Lower leg skin (tissue), 3 donors: Measurements from ENCODE around the gene COMP.

Experiments used
- CTCF ChIP-seq, 3 donors: fragments of 450-650 bp; IDR thresholded peaks; one replicate each; pipeline ENCODE4 v1.5.1; 2016; ENCODE audit warnings: antibody characterized with exemption in 3 of 3, mild to moderate bottlenecking in 3 of 3, moderate library complexity in 2 of 3
- POLR2A ChIP-seq, 2 donors: fragments of 450-650 bp; IDR thresholded peaks; one replicate each; pipeline ENCODE4 v1.6.1; 2016 to 2017; ENCODE audit warnings: antibody characterized with exemption in 2 of 2, mild to moderate bottlenecking in 1 of 2, moderate library complexity in 1 of 2

GRCh38 chr19:18807861-18808331 is 16.8 kb upstream of the COMP start:
- TF ChIP-seq CTCF (IDR thresholded peaks at IDR 0.05) (no peak), POLR2A (IDR thresholded peaks at IDR 0.05) (no peak)
